ENCODE measurements around the gene RBMS3.

DNA sequence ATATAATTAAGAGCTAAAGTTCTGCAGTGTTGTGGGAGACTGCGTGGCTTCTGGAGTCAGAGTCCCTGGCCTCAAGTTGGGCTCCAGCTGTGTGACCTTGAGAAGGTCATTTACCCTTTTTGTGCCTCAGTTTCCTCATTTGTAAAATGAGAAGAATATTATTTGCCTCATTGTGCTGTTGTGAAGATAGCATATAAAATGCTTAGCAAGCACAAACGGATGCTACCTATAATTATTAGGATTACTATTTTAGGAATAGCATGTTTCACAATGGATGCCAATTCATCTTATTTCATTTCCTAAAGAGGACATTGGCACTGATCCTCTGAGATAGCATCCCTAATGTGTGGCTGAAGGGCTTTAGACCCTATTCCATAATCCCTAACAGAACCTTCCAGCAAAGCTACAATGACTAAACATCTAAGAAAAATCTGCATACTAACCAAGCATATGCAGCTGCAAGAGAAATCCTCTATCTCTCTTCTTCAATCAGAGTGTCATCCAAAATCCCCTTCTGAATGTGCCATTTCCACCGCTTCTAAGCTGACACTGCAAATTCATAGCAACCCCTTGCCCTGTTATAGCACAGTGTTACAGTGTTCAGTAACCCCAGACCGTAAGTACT lies 148.3 kb downstream of the RBMS3 start:
- TF ChIP-seq CTCF (IDR thresholded peaks at IDR 0.05; ENCODE audit: poor library complexity): no peak
- no peak for TF ChIP-seq EZH2 (IDR thresholded peaks at IDR 0.05; ENCODE audit: borderline replicate concordance)
- TF ChIP-seq EZH2phosphoT487 (IDR thresholded peaks at IDR 0.05; ENCODE audit: low read depth, severe bottlenecking, unreplicated experiment): no peak

Data from hepatocyte (in vitro differentiated cells).